Karpas-422 (cell line): ENCODE measurements around the gene ANKRD29. TPM values are rescaled to one million over a fixed set of nuclear protein-coding genes. Genes with fewer than 3 reads are reported as not detected.
"Not testable (repeated sequence)": the region's sequence is repeated elsewhere in the genome, so short reads cannot be mapped to it uniquely, and the experiment has no call there.

Experiments
- DNase-seq: peaks from one replicate; pipeline ENCODE4 v3.0.0-alpha.2; 2015
- H2AFZ ChIP-seq: fragments of 200-600 bp; sonication (generic); 2 replicates; pipeline ENCODE4 v1.6.1; 2014; ENCODE audit warnings: antibody characterized with exemption, low read length, mixed read lengths
- H3K27ac ChIP-seq: fragments of 200-600 bp; sonication (generic); 2 replicates; pipeline ENCODE4 v1.5.1; 2014; ENCODE audit warnings: mild to moderate bottlenecking, low read length, moderate library complexity
- H3K27me3 ChIP-seq: fragments of 200-600 bp; sonication (generic); 2 replicates; pipeline ENCODE4 v1.6.1; 2014; ENCODE audit warnings: low read length, mixed read lengths
- H3K36me3 ChIP-seq: fragments of 200-600 bp; sonication (generic); 2 replicates; pipeline ENCODE4 v1.6.1; 2014; ENCODE audit warnings: low read length, mixed read lengths; ENCODE audit not compliant: insufficient read depth
- H3K4me1 ChIP-seq: fragments of 200-600 bp; sonication (generic); 2 replicates; pipeline ENCODE4 v1.6.1; 2014; ENCODE audit warnings: mild to moderate bottlenecking, low read length, mixed read lengths
- H3K4me2 ChIP-seq: fragments of 200-600 bp; sonication (generic); 2 replicates; pipeline ENCODE4 v1.6.1; 2014; ENCODE audit warnings: low read length, low read depth, mild to moderate bottlenecking; ENCODE audit not compliant: poor library complexity, severe bottlenecking
- H3K4me3 ChIP-seq: fragments of 200-600 bp; sonication (generic); 2 replicates; pipeline ENCODE4 v1.5.1; 2014; ENCODE audit warnings: mild to moderate bottlenecking, antibody characterized with exemption, low read length, mixed read lengths
- H3K79me2 ChIP-seq: fragments of 200-600 bp; sonication (generic); 2 replicates; pipeline ENCODE4 v1.6.1; 2014; ENCODE audit warnings: mild to moderate bottlenecking, low read length, mixed read lengths
- H3K9ac ChIP-seq: fragments of 200-600 bp; sonication (generic); 2 replicates; pipeline ENCODE4 v1.6.0; 2014; ENCODE audit warnings: low read length
- H3K9me2 ChIP-seq: fragments of 200-600 bp; sonication (generic), shearing (Covaris generic); replicated peaks from 2 replicates; pipeline ENCODE4 v1.6.0; 2014; ENCODE audit warnings: mild to moderate bottlenecking, low read length, moderate library complexity; ENCODE audit not compliant: insufficient read depth
- H3K9me3 ChIP-seq: fragments of 300-700, 200-600 bp; sonication (generic); 2 replicates; pipeline ENCODE4 v1.6.1; 2014; ENCODE audit warnings: low read length, mixed read lengths
- H4K20me1 ChIP-seq: fragments of 200-600 bp; sonication (generic); 2 replicates; pipeline ENCODE4 v1.6.1; 2014; ENCODE audit warnings: mild to moderate bottlenecking, antibody characterized with exemption, low read length, low read depth; ENCODE audit not compliant: insufficient read depth
- total RNA-seq: library from RNA; depleted of rRNA; stranded (reverse); fragments of >200 nt; shearing (Covaris generic); gene quantifications from 2 replicates; pipeline ENCODE4 v1.2.3, GENCODE V29; 2014; ENCODE audit warnings: low replicate concordance

ANKRD29 gene
- total RNA-seq, 1 experiment from 2014 or later = not detected

GRCh38 chr18:23584019-23584983 lies 78.4 kb downstream of the ANKRD29 start:
- 0 out of 2 replicates have a peak overlapping the region, but pooled peaks have one; percentile 3 for H3K9ac ChIP-seq
- H2AFZ ChIP-seq = no peak overlapping the region
- peak overlapping the region; percentile 25; the same call in 1 of the 2 replicates for H3K4me3 ChIP-seq
- H3K9me2 ChIP-seq = no peaks in the 10 kb centered on the region
- H3K79me2 ChIP-seq = peaks cover 66% of the 10 kb centered on the region
- H4K20me1 ChIP-seq = no peaks in the 10 kb centered on the region; the same call in 1 of the 2 replicates
- H3K9me3 ChIP-seq = no peaks in the 10 kb centered on the region
- no peaks in the 10 kb centered on the region for H3K27me3 ChIP-seq
- DNase-seq = no peak
- no peak overlapping the region; the same call in 1 of the 2 replicates for H3K27ac ChIP-seq
- no peaks in the 10 kb centered on the region for H3K36me3 ChIP-seq
- peaks cover 25% of the 10 kb centered on the region for H3K4me1 ChIP-seq
- H3K4me2 ChIP-seq = peak overlapping the region; percentile 92

GRCh38 chr18:23583071-23583865 lies 79.4 kb downstream of the ANKRD29 start:
- Histone ChIP-seq H2AFZ (no peak overlapping the region), H3K27me3 (no peaks in the 10 kb centered on the region), H3K9me3 (no peaks in the 10 kb centered on the region), H3K9ac (no peak overlapping the region), H3K4me1 (peaks cover 25% of the 10 kb centered on the region), H3K79me2 (peaks cover 76% of the 10 kb centered on the region), H3K36me3 (no peaks in the 10 kb centered on the region), H3K27ac (no peak overlapping the region; the same call in 1 of the 2 replicates), H4K20me1 (no peaks in the 10 kb centered on the region; the same call in 1 of the 2 replicates), H3K4me2 (peak overlapping the region; percentile 92), H3K4me3 (no peak overlapping the region), H3K9me2 (no peaks in the 10 kb centered on the region)
- no peak for DNase-seq

GRCh38 chr18:23580677-23581367 lies 81.9 kb downstream of the ANKRD29 start:
- no peaks in the 10 kb centered on the region; the same call in 1 of the 2 replicates for H4K20me1 ChIP-seq
- H3K79me2 ChIP-seq = peaks cover 80% of the 10 kb centered on the region
- no peaks in the 10 kb centered on the region for H3K27me3 ChIP-seq
- H3K4me3 ChIP-seq = no peak overlapping the region
- DNase-seq = no peak
- no peak overlapping the region for H2AFZ ChIP-seq
- H3K9me2 ChIP-seq = no peaks in the 10 kb centered on the region
- H3K4me1 ChIP-seq = peaks cover 19% of the 10 kb centered on the region
- H3K4me2 ChIP-seq = no peak overlapping the region
- H3K36me3 ChIP-seq = no peaks in the 10 kb centered on the region
- H3K9me3 ChIP-seq = no peaks in the 10 kb centered on the region
- H3K27ac ChIP-seq = no peak overlapping the region
- no peak overlapping the region for H3K9ac ChIP-seq

- no peak overlapping the region for H3K27ac ChIP-seq
- no peaks in the 10 kb centered on the region for H3K9me3 ChIP-seq
- H4K20me1 ChIP-seq = no peaks in the 10 kb centered on the region
- H3K36me3 ChIP-seq = no peaks in the 10 kb centered on the region
- H3K4me1 ChIP-seq = peaks cover 18% of the 10 kb centered on the region
- no peaks in the 10 kb centered on the region for H3K9me2 ChIP-seq
- no peak overlapping the region for H3K9ac ChIP-seq
- H3K4me3 ChIP-seq = no peak overlapping the region
- no peak overlapping the region for H2AFZ ChIP-seq
- H3K27me3 ChIP-seq = no peaks in the 10 kb centered on the region
- H3K79me2 ChIP-seq = peaks cover 77% of the 10 kb centered on the region
- no peak overlapping the region for H3K4me2 ChIP-seq
- DNase-seq = no peak
Observed at GRCh38 chr18:23578891-23579653, 83.6 kb downstream of the ANKRD29 start.

DNA sequence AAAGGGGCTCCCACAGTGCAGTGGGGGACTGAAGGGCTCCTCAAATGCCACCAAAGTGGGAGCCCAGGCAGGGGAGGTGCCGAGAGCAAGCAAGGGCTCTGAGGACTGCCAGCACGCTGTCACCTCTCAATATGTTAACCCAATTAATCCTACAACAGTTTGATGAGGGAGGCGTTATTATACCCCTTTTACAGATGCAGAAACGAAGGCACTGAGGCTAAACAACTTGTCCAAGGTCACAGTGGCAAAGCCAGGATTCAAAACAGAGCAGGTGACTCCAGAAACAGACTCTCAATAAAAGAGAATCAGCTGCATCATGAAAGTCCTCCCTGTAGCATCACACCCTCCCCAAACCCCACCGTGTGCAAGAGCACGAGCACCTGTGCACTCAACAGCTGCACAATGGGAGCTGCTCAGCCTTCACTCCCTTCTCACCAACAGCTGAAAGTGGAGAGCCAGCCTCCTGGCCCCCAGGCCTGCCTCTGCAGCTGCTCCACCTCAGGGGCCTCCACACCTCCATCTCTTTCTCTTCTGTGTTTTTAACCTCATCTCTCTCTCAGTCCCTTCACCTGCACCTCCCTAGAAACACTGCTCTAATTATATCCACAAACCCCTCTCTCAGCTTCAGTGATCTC lies 84.5 kb downstream of the ANKRD29 start:
- H3K9me2 ChIP-seq = no peaks in the 10 kb centered on the region
- no peaks in the 10 kb centered on the region for H4K20me1 ChIP-seq
- H2AFZ ChIP-seq = no peak overlapping the region
- no peak overlapping the region for H3K4me2 ChIP-seq
- no peak overlapping the region for H3K27ac ChIP-seq
- H3K79me2 ChIP-seq = peaks cover 77% of the 10 kb centered on the region
- no peaks in the 10 kb centered on the region for H3K27me3 ChIP-seq
- H3K36me3 ChIP-seq = no peaks in the 10 kb centered on the region
- no peak overlapping the region for H3K4me3 ChIP-seq
- no peaks in the 10 kb centered on the region for H3K9me3 ChIP-seq
- peaks cover 20% of the 10 kb centered on the region for H3K4me1 ChIP-seq
- no peak for DNase-seq
- no peak overlapping the region for H3K9ac ChIP-seq

DNA sequence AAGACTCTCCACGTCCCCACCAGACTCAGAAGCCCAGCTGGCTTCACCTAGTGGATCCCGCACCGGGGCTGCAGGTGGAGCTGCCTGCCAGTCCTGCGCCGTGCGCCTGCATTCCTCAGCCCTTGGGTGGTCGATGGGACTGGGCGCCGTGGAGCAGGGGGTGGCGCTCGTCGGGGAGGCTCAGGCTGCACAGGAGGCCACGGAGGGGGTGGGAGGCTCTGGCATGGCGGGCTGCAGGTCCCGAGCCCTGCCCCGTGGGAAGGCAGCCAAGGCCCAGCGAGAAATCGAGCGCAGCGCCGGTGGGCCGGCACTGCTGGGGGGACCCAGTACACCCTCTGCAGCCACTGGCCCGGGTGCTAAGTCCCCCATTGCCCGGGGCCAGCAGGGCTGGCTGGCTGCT lies 85.2 kb downstream of the ANKRD29 start:
- not testable (repeated sequence) for H3K9ac ChIP-seq, H3K27me3 ChIP-seq, H3K4me2 ChIP-seq, H2AFZ ChIP-seq, H3K36me3 ChIP-seq, H3K9me3 ChIP-seq, H3K4me3 ChIP-seq, H3K27ac ChIP-seq, DNase-seq, H3K9me2 ChIP-seq, H4K20me1 ChIP-seq
- Histone ChIP-seq H3K4me1 (peaks cover 20% of the 10 kb centered on the region), H3K79me2 (peaks cover 76% of the 10 kb centered on the region)

GRCh38 chr18:23575309-23575651 lies 87.4 kb downstream of the ANKRD29 start:
- Histone ChIP-seq H3K4me3 (no peak overlapping the region), H3K36me3 (peaks cover 19% of the 10 kb centered on the region; the same call in 1 of the 2 replicates), H3K9me2 (no peaks in the 10 kb centered on the region), H3K27me3 (no peaks in the 10 kb centered on the region), H3K79me2 (peaks cover 56% of the 10 kb centered on the region), H3K9ac (no peak overlapping the region), H3K4me2 (no peak overlapping the region), H3K4me1 (peaks cover 18% of the 10 kb centered on the region), H2AFZ (no peak overlapping the region), H3K9me3 (no peaks in the 10 kb centered on the region), H3K27ac (no peak overlapping the region), H4K20me1 (no peaks in the 10 kb centered on the region)
- no peak for DNase-seq
